B cell (primary cell): ENCODE measurements around the gene DIRAS1. TPM values are rescaled to one million over a fixed set of nuclear protein-coding genes. Genes with fewer than 3 reads are reported as not detected.

ENCODE experiments used
- ATAC-seq: fragments of 200-7000 bp; cut with Tn5 transposase; one replicate; pipeline ENCODE4 v1.10.0; 2021; ENCODE audit warnings: low read depth, mild to moderate bottlenecking, moderate number of reproducible peaks, moderate library complexity
- CTCF ChIA-PET: fragments of 350-600 bp; sonication (Branson Sonifier 250); formaldehyde crosslinking; loops from one replicate; lab custom pipeline; 2021; ENCODE audit warnings: antibody characterized with exemption, inconsistent platforms; lab: Charles Lee
- POLR2A ChIA-PET: fragments of 350-600 bp; sonication (Branson Sonifier 250); formaldehyde crosslinking; loops from one replicate; lab custom pipeline; 2021; ENCODE audit warnings: antibody characterized with exemption; lab: Charles Lee
- DNase-seq: peaks from one replicate; pipeline ENCODE4 v3.0.0; 2013
- H2AFZ ChIP-seq: 2 replicates; pipeline ENCODE4 v1.6.1; 2012; ENCODE audit warnings: mild to moderate bottlenecking, low read depth, low read length; ENCODE audit not compliant: insufficient read depth, poor library complexity, severe bottlenecking
- H3K27ac ChIP-seq, 2 donors: 1 replicate in 1 of 2; 2 replicates in 1 of 2; pipeline ENCODE4 v1.5.1; 2012 to 2013; ENCODE audit warnings: low read length in 2 of 2, mild to moderate bottlenecking in 2 of 2, moderate library complexity in 1 of 2
- H3K27me3 ChIP-seq, 4 experiments: fragments of 200-600 bp in 1 of 4; sonication (generic) in 1 of 4; replicated peaks in 1 of 4; 1 replicate in 2 of 4; 2 replicates in 2 of 4; pipeline versions ENCODE4 v1.6.1 to v1.7.0; 2013 to 2016; ENCODE audit warnings: low read length in 3 of 4, mild to moderate bottlenecking in 2 of 4, mixed read lengths in 1 of 4, moderate library complexity in 1 of 4; ENCODE audit not compliant: insufficient read depth in 4 of 4, control insufficient read depth in 3 of 4; ENCODE audit errors: control extremely low read depth in 1 of 4
- H3K36me3 ChIP-seq, 2 experiments: replicated peaks in 1 of 2; 1 replicate in 1 of 2; 2 replicates in 1 of 2; pipeline versions ENCODE4 v1.6.1 to v1.7.1; 2013; ENCODE audit warnings: low read length in 1 of 2; ENCODE audit not compliant: insufficient read depth in 2 of 2, control insufficient read depth in 1 of 2; ENCODE audit errors: control extremely low read depth in 1 of 2, extremely low read depth in 1 of 2
- H3K4me1 ChIP-seq, 2 donors: fragments of 200-600 bp in 1 of 2; sonication (generic) in 1 of 2; 1 replicate in 1 of 2; 2 replicates in 1 of 2; pipeline versions ENCODE4 v1.5.1 to v1.6.1; 2013 to 2017; ENCODE audit warnings: low read length in 2 of 2; ENCODE audit not compliant: control insufficient read depth in 2 of 2, insufficient read depth in 2 of 2
- H3K4me2 ChIP-seq: replicated peaks from 2 replicates; pipeline ENCODE3; 2012; ENCODE audit warnings: mild to moderate bottlenecking, low read depth, low read length; ENCODE audit not compliant: poor library complexity, severe bottlenecking
- H3K4me3 ChIP-seq, 5 experiments: fragments of 200-600 bp in 1 of 5; sonication (generic) in 1 of 5; 1 replicate in 3 of 5; 2 replicates in 2 of 5; pipeline versions ENCODE4 v1.5.1 to v1.7.0; 2011 to 2016; ENCODE audit warnings: low read length in 4 of 5, mild to moderate bottlenecking in 4 of 5, low read depth in 2 of 5, control low read depth in 1 of 5, moderate library complexity in 1 of 5; ENCODE audit not compliant: insufficient read depth in 1 of 5; ENCODE audit errors: control extremely low read depth in 1 of 5, extremely low read depth in 1 of 5
- H3K79me2 ChIP-seq: fragments of 200-600 bp; sonication (generic); one replicate; pipeline ENCODE4 v1.6.0; 2016; ENCODE audit warnings: low read length; ENCODE audit not compliant: control insufficient read depth, insufficient read depth
- H3K9ac ChIP-seq: fragments of 200-600 bp; sonication (generic); 2 replicates; pipeline ENCODE4 v1.6.1; 2017; ENCODE audit warnings: mild to moderate bottlenecking, low read length, moderate library complexity
- H3K9me3 ChIP-seq, 3 donors: one replicate each; pipeline versions ENCODE4 v1.6.1 to v1.7.1; 2013; ENCODE audit warnings: low read length in 2 of 3; ENCODE audit not compliant: control insufficient read depth in 2 of 3, insufficient read depth in 1 of 3; ENCODE audit errors: control extremely low read depth in 1 of 3
- H4K20me1 ChIP-seq: 2 replicates; pipeline ENCODE4 v1.6.0; 2012; ENCODE audit warnings: mild to moderate bottlenecking, low read length; ENCODE audit not compliant: insufficient read depth, control insufficient read depth, poor library complexity, severe bottlenecking
- H3K27ac Mint-ChIP-seq: one replicate; pipeline ENCODE4 v1.8.0; 2021; ENCODE audit warnings: mixed read lengths
- H3K27me3 Mint-ChIP-seq: one replicate; pipeline ENCODE4 v1.8.0; 2021; ENCODE audit warnings: mixed read lengths
- H3K4me1 Mint-ChIP-seq: one replicate; pipeline ENCODE4 v1.8.0; 2021; ENCODE audit warnings: mixed read lengths
- H3K4me3 Mint-ChIP-seq: one replicate; pipeline ENCODE4 v1.8.0; 2021; ENCODE audit warnings: mixed read lengths
- H3K9me3 Mint-ChIP-seq: one replicate; pipeline ENCODE4 v1.8.0; 2022; ENCODE audit warnings: mixed read lengths; ENCODE audit not compliant: insufficient read depth
- CTCF ChIP-seq: fragments of 200-600 bp; IDR thresholded peaks from one replicate; pipeline ENCODE4 v1.8.0; 2022; ENCODE audit warnings: antibody characterized with exemption, mild to moderate bottlenecking
- EZH2 ChIP-seq: IDR thresholded peaks from 2 replicates; pipeline ENCODE4 v1.6.1; 2012; ENCODE audit warnings: borderline replicate concordance, low read depth, mild to moderate bottlenecking, moderate library complexity, low read length; ENCODE audit not compliant: insufficient read depth, poor library complexity, severe bottlenecking
- WGBS: methylation state at CpG from one replicate; pipeline ENCODE4 v1.1.5; 2013; ENCODE audit warnings: missing lambda C conversion rate; ENCODE audit not compliant: insufficient coverage; 5-methylcytosine and 5-hydroxymethylcytosine counted together
- intact Hi-C: fragments of 100-400 bp; cut with micrococcal nuclease; formaldehyde crosslinking; loops from one replicate; pipeline ENCODE4 v1.10.0; 2022
- polyA plus RNA-seq: library from polyadenylated mRNA; depleted of rRNA; stranded (reverse); fragments of >200 nt; gene quantifications from 2 replicates; pipeline ENCODE4 v1.2.3, GENCODE V29; 2012
- total RNA-seq, 2 donors: library from RNA; stranded (reverse); fragments of 120-200 nt in 1 of 2; gene quantifications; 1 replicate in 1 of 2; 2 replicates in 1 of 2; pipeline versions ENCODE4 v1.2.3 to v1.2.4, GENCODE V29; 2013 to 2022

Gene DIRAS1
- total and polyA plus RNA-seq, 2 donors (not counting 1 experiment from before 2014, with no cell fraction given): 5.2 to 23.7 TPM

- WGBS: 86% methylated on average over 4 of the region's 17 CpGs
- intact Hi-C loops: no loop called here
- Mint-ChIP-seq H3K4me3 (peak overlapping the region; percentile 23), H3K27me3 (no peaks in the 10 kb centered on the region), H3K27ac (peak overlapping the region; percentile 79), H3K9me3 (no peaks in the 10 kb centered on the region), H3K4me1 (peaks cover 45% of the 10 kb centered on the region)
- DNase-seq: peak; percentile 23
- POLR2A ChIA-PET: interaction anchor here (0.7 kb wide), 4 partner anchors 32 to 1854 kb away, joined by 3 to 5 read pairs (median 5); no protein-coding TSS in a partner anchor
- Histone ChIP-seq H3K27ac (peak overlapping the region in 1 of 2 donors; percentile 74), H3K27me3 (no peaks in the 10 kb centered on the region), H2AFZ (no peak overlapping the region), H3K9me3 (peaks cover 0 to 15% (median 3%) of the 10 kb centered on the region in 3 donors), H3K79me2 (peaks cover 97% of the 10 kb centered on the region), H3K4me1 (peaks cover 18 to 43% of the 10 kb centered on the region in 2 donors), H3K4me2 (no peak overlapping the region), H3K4me3 (no peak overlapping the region), H3K9ac (no peak overlapping the region), H3K36me3 (peaks cover 1 to 37% of the 10 kb centered on the region in 2 experiments), H4K20me1 (peaks cover 32% of the 10 kb centered on the region)
- no peak for ATAC-seq
- TF ChIP-seq EZH2: no peak
- CTCF ChIA-PET: interaction anchor here (0.9 to 1.4 kb wide), 6 partner anchors 12 to 63 kb away, joined by 3 to 4 read pairs (median 4); no protein-coding TSS in a partner anchor
Observed at GRCh38 chr19:2686360-2686759, 34.8 kb downstream of the DIRAS1 start.

- intact Hi-C loops: no loop called here
- Histone ChIP-seq H3K9ac (no peak overlapping the region), H3K27me3 (no peaks in the 10 kb centered on the region), H3K4me2 (no peak overlapping the region), H2AFZ (no peak overlapping the region), H4K20me1 (peaks cover 31% of the 10 kb centered on the region), H3K27ac (peak overlapping the region in 1 of 2 donors; percentile 74), H3K36me3 (peaks cover 1 to 30% of the 10 kb centered on the region in 2 experiments), H3K9me3 (peaks cover 0 to 21% (median 6%) of the 10 kb centered on the region in 3 donors), H3K4me1 (peaks cover 26 to 50% of the 10 kb centered on the region in 2 donors), H3K79me2 (peaks cover 90% of the 10 kb centered on the region), H3K4me3 (no peak overlapping the region)
- no peak for ATAC-seq
- H3K4me1 Mint-ChIP-seq: peaks cover 49% of the 10 kb centered on the region
- TF ChIP-seq EZH2 (no peak), CTCF (no peak)
- ChIA-PET POLR2A (no interaction called here), CTCF (interaction anchor here (1.0 to 1.4 kb wide), 3 partner anchors 13 to 20 kb away, joined by 4 read pairs; no protein-coding TSS in a partner anchor)
- no peak for DNase-seq
- 97% methylated on average over 4 of the region's 6 CpGs for WGBS
- H3K9me3 Mint-ChIP-seq: no peaks in the 10 kb centered on the region
- peak overlapping the region; percentile 59 for H3K27ac Mint-ChIP-seq
- H3K4me3 Mint-ChIP-seq: no peak overlapping the region
- H3K27me3 Mint-ChIP-seq: no peaks in the 10 kb centered on the region
Observed at GRCh38 chr19:2685204-2685704, 35.9 kb downstream of the DIRAS1 start.
